B cell (primary cell): ENCODE measurements around the gene METTL23. TPM values are rescaled to one million over a fixed set of nuclear protein-coding genes. Genes with fewer than 3 reads are reported as not detected.

Experiments
- ATAC-seq: fragments of 200-7000 bp; cut with Tn5 transposase; one replicate; pipeline ENCODE4 v1.10.0; 2021; ENCODE audit warnings: low read depth, mild to moderate bottlenecking, moderate number of reproducible peaks, moderate library complexity
- CTCF ChIA-PET: fragments of 350-600 bp; sonication (Branson Sonifier 250); formaldehyde crosslinking; loops from one replicate; lab custom pipeline; 2021; ENCODE audit warnings: antibody characterized with exemption, inconsistent platforms; lab: Charles Lee
- POLR2A ChIA-PET: fragments of 350-600 bp; sonication (Branson Sonifier 250); formaldehyde crosslinking; loops from one replicate; lab custom pipeline; 2021; ENCODE audit warnings: antibody characterized with exemption; lab: Charles Lee
- DNase-seq: peaks from one replicate; pipeline ENCODE4 v3.0.0; 2013
- H2AFZ ChIP-seq: 2 replicates; pipeline ENCODE4 v1.6.1; 2012; ENCODE audit warnings: mild to moderate bottlenecking, low read depth, low read length; ENCODE audit not compliant: insufficient read depth, poor library complexity, severe bottlenecking
- H3K27ac ChIP-seq, 2 donors: 1 replicate in 1 of 2; 2 replicates in 1 of 2; pipeline ENCODE4 v1.5.1; 2012 to 2013; ENCODE audit warnings: low read length in 2 of 2, mild to moderate bottlenecking in 2 of 2, moderate library complexity in 1 of 2
- H3K27me3 ChIP-seq, 4 experiments: fragments of 200-600 bp in 1 of 4; sonication (generic) in 1 of 4; replicated peaks in 1 of 4; 1 replicate in 2 of 4; 2 replicates in 2 of 4; pipeline versions ENCODE4 v1.6.1 to v1.7.0; 2013 to 2016; ENCODE audit warnings: low read length in 3 of 4, mild to moderate bottlenecking in 2 of 4, mixed read lengths in 1 of 4, moderate library complexity in 1 of 4; ENCODE audit not compliant: insufficient read depth in 4 of 4, control insufficient read depth in 3 of 4; ENCODE audit errors: control extremely low read depth in 1 of 4
- H3K36me3 ChIP-seq, 2 experiments: replicated peaks in 1 of 2; 1 replicate in 1 of 2; 2 replicates in 1 of 2; pipeline versions ENCODE4 v1.6.1 to v1.7.1; 2013; ENCODE audit warnings: low read length in 1 of 2; ENCODE audit not compliant: insufficient read depth in 2 of 2, control insufficient read depth in 1 of 2; ENCODE audit errors: control extremely low read depth in 1 of 2, extremely low read depth in 1 of 2
- H3K4me1 ChIP-seq, 2 donors: fragments of 200-600 bp in 1 of 2; sonication (generic) in 1 of 2; 1 replicate in 1 of 2; 2 replicates in 1 of 2; pipeline versions ENCODE4 v1.5.1 to v1.6.1; 2013 to 2017; ENCODE audit warnings: low read length in 2 of 2; ENCODE audit not compliant: control insufficient read depth in 2 of 2, insufficient read depth in 2 of 2
- H3K4me2 ChIP-seq: replicated peaks from 2 replicates; pipeline ENCODE3; 2012; ENCODE audit warnings: mild to moderate bottlenecking, low read depth, low read length; ENCODE audit not compliant: poor library complexity, severe bottlenecking
- H3K4me3 ChIP-seq, 5 experiments: fragments of 200-600 bp in 1 of 5; sonication (generic) in 1 of 5; 1 replicate in 3 of 5; 2 replicates in 2 of 5; pipeline versions ENCODE4 v1.5.1 to v1.7.0; 2011 to 2016; ENCODE audit warnings: low read length in 4 of 5, mild to moderate bottlenecking in 4 of 5, low read depth in 2 of 5, control low read depth in 1 of 5, moderate library complexity in 1 of 5; ENCODE audit not compliant: insufficient read depth in 1 of 5; ENCODE audit errors: control extremely low read depth in 1 of 5, extremely low read depth in 1 of 5
- H3K79me2 ChIP-seq: fragments of 200-600 bp; sonication (generic); one replicate; pipeline ENCODE4 v1.6.0; 2016; ENCODE audit warnings: low read length; ENCODE audit not compliant: control insufficient read depth, insufficient read depth
- H3K9ac ChIP-seq: fragments of 200-600 bp; sonication (generic); 2 replicates; pipeline ENCODE4 v1.6.1; 2017; ENCODE audit warnings: mild to moderate bottlenecking, low read length, moderate library complexity
- H3K9me3 ChIP-seq, 3 donors: one replicate each; pipeline versions ENCODE4 v1.6.1 to v1.7.1; 2013; ENCODE audit warnings: low read length in 2 of 3; ENCODE audit not compliant: control insufficient read depth in 2 of 3, insufficient read depth in 1 of 3; ENCODE audit errors: control extremely low read depth in 1 of 3
- H4K20me1 ChIP-seq: 2 replicates; pipeline ENCODE4 v1.6.0; 2012; ENCODE audit warnings: mild to moderate bottlenecking, low read length; ENCODE audit not compliant: insufficient read depth, control insufficient read depth, poor library complexity, severe bottlenecking
- H3K27ac Mint-ChIP-seq: one replicate; pipeline ENCODE4 v1.8.0; 2021; ENCODE audit warnings: mixed read lengths
- H3K27me3 Mint-ChIP-seq: one replicate; pipeline ENCODE4 v1.8.0; 2021; ENCODE audit warnings: mixed read lengths
- H3K4me1 Mint-ChIP-seq: one replicate; pipeline ENCODE4 v1.8.0; 2021; ENCODE audit warnings: mixed read lengths
- H3K4me3 Mint-ChIP-seq: one replicate; pipeline ENCODE4 v1.8.0; 2021; ENCODE audit warnings: mixed read lengths
- H3K9me3 Mint-ChIP-seq: one replicate; pipeline ENCODE4 v1.8.0; 2022; ENCODE audit warnings: mixed read lengths; ENCODE audit not compliant: insufficient read depth
- EZH2 ChIP-seq: IDR thresholded peaks from 2 replicates; pipeline ENCODE4 v1.6.1; 2012; ENCODE audit warnings: borderline replicate concordance, low read depth, mild to moderate bottlenecking, moderate library complexity, low read length; ENCODE audit not compliant: insufficient read depth, poor library complexity, severe bottlenecking
- WGBS: methylation state at CpG from one replicate; pipeline ENCODE4 v1.1.5; 2013; ENCODE audit warnings: missing lambda C conversion rate; ENCODE audit not compliant: insufficient coverage; 5-methylcytosine and 5-hydroxymethylcytosine counted together
- intact Hi-C: fragments of 100-400 bp; cut with micrococcal nuclease; formaldehyde crosslinking; loops from one replicate; pipeline ENCODE4 v1.10.0; 2022
- polyA plus RNA-seq: library from polyadenylated mRNA; depleted of rRNA; stranded (reverse); fragments of >200 nt; gene quantifications from 2 replicates; pipeline ENCODE4 v1.2.3, GENCODE V29; 2012
- total RNA-seq, 2 donors: library from RNA; stranded (reverse); fragments of 120-200 nt in 1 of 2; gene quantifications; 1 replicate in 1 of 2; 2 replicates in 1 of 2; pipeline versions ENCODE4 v1.2.3 to v1.2.4, GENCODE V29; 2013 to 2022
- TF ChIP-seq, protein P1 (sequence below): fragments of 200-600 bp; IDR thresholded peaks from one replicate; pipeline ENCODE4 v1.8.0; 2022; ENCODE audit warnings: antibody characterized with exemption, mild to moderate bottlenecking

The METTL23 gene
- total and polyA plus RNA-seq, 2 donors (not counting 1 experiment from before 2014, with no cell fraction given), result 64.0 to 68.1 TPM

DNA sequence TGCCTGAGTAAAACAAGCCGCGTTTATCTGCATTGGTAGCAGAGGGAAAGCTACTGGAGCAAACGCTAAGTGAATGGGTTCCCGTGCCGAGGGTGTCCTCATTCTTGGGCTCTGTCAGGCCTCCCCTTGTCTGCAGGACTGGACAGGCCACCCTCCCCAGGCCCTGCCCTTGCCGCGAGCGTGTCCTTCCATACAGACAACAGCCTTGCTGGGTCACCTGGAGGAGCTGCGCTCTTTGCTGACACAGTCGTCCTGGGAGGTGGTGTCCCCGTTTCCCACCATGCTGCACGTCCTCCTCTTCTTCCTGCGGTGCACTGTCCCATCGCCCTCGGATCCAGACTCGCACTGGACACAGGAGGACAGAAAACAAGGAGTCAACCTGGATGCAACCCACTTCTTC, 8.1 kb upstream of the METTL23 start:
- intact Hi-C loops, result no loop called here
- Histone ChIP-seq H3K9me3 (no peaks in the 10 kb centered on the region), H3K27me3 (no peaks in the 10 kb centered on the region), H3K4me1 (peaks cover 16 to 22% of the 10 kb centered on the region in 2 donors), H3K9ac (no peak overlapping the region), H3K79me2 (peaks cover 21% of the 10 kb centered on the region), H3K27ac (no peak overlapping the region), H2AFZ (no peak overlapping the region), H3K4me2 (no peak overlapping the region), H4K20me1 (peaks cover 28% of the 10 kb centered on the region), H3K4me3 (no peak overlapping the region), H3K36me3 (peaks cover 20 to 69% of the 10 kb centered on the region in 2 experiments)
- ChIA-PET POLR2A (interaction anchor here (0.6 kb wide), 1 partner anchor 1438 kb away, joined by 4 read pairs; no protein-coding TSS in a partner anchor), CTCF (interaction anchor here (0.6 to 1.4 kb wide), 3 partner anchors 16 to 810 kb away, joined by 3 to 4 read pairs (median 3); no protein-coding TSS in a partner anchor)
- no peak overlapping the region for H3K27ac Mint-ChIP-seq
- DNase-seq (no peak), ATAC-seq (no peak)
- H3K27me3 Mint-ChIP-seq, result no peaks in the 10 kb centered on the region
- no peak for TF ChIP-seq EZH2
- TF ChIP-seq, protein P1, sequence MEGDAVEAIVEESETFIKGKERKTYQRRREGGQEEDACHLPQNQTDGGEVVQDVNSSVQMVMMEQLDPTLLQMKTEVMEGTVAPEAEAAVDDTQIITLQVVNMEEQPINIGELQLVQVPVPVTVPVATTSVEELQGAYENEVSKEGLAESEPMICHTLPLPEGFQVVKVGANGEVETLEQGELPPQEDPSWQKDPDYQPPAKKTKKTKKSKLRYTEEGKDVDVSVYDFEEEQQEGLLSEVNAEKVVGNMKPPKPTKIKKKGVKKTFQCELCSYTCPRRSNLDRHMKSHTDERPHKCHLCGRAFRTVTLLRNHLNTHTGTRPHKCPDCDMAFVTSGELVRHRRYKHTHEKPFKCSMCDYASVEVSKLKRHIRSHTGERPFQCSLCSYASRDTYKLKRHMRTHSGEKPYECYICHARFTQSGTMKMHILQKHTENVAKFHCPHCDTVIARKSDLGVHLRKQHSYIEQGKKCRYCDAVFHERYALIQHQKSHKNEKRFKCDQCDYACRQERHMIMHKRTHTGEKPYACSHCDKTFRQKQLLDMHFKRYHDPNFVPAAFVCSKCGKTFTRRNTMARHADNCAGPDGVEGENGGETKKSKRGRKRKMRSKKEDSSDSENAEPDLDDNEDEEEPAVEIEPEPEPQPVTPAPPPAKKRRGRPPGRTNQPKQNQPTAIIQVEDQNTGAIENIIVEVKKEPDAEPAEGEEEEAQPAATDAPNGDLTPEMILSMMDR, result no peak
- no peaks in the 10 kb centered on the region for H3K9me3 Mint-ChIP-seq
- H3K4me3 Mint-ChIP-seq, result no peak overlapping the region
- 95% methylated on average over 14 of the region's 16 CpGs for WGBS
- H3K4me1 Mint-ChIP-seq, result peaks cover 23% of the 10 kb centered on the region

DNA sequence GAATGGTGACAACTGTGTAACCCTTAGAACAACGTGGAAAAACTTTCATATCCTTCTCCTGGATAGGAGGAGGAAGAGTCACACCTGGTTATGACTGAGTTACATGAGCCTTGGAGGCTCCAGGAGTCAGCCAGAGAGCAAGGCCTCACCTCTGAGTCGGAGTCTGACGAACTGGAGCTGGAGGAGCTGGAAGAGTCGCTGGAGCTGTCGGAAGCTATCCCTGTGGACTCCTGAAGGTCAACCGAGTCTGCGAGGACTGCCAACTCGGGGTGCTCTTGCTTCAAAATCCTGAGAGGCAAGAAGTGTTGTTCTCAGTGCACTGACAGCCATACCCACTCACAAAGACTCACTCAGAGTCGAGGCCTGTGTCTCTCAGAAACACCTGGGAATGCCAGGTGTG, 6.4 kb upstream of the METTL23 start:
- DNase-seq, result no peak
- ChIA-PET POLR2A (interaction anchor here (0.6 kb wide), 1 partner anchor 599 kb away, joined by 6 read pairs; no protein-coding TSS in a partner anchor), CTCF (interaction anchor here (1.1 kb wide), 1 partner anchor 8 kb away, joined by 3 read pairs; no protein-coding TSS in a partner anchor)
- peaks cover 33% of the 10 kb centered on the region for H4K20me1 ChIP-seq
- H3K9me3 ChIP-seq, result no peaks in the 10 kb centered on the region
- ATAC-seq, result no peak
- H3K36me3 ChIP-seq, result peaks cover 17 to 78% of the 10 kb centered on the region in 2 experiments
- TF ChIP-seq EZH2, result no peak
- TF ChIP-seq, protein P1, result no peak
- Mint-ChIP-seq H3K4me1 (peaks cover 23% of the 10 kb centered on the region), H3K27ac (no peak overlapping the region), H3K27me3 (no peaks in the 10 kb centered on the region), H3K4me3 (no peak overlapping the region), H3K9me3 (no peaks in the 10 kb centered on the region)
- intact Hi-C loops, result no loop called here
- no peak overlapping the region for H2AFZ ChIP-seq
- no peaks in the 10 kb centered on the region for H3K27me3 ChIP-seq
- H3K79me2 ChIP-seq, result peaks cover 28% of the 10 kb centered on the region
- no peak overlapping the region for H3K4me2 ChIP-seq
- H3K4me3 ChIP-seq, result no peak overlapping the region
- peaks cover 14 to 20% of the 10 kb centered on the region in 2 donors for H3K4me1 ChIP-seq
- WGBS, result 100% methylated on average over 9 of the region's 9 CpGs
- no peak overlapping the region for H3K9ac ChIP-seq
- H3K27ac ChIP-seq, result no peak overlapping the region
